IMR-90 (cell line): ENCODE results near the gene HOMER3. TPM values are rescaled to one million over a fixed set of nuclear protein-coding genes. Genes with fewer than 3 reads are reported as not detected.

Experiments used
- ATAC-seq: fragments of 200-7000 bp; cut with Tn5 transposase; 2 replicates; pipeline ENCODE4 v1.9.1; 2020; ENCODE audit warnings: low read depth, mild to moderate bottlenecking, moderate library complexity
- BruUV-seq: library from RNA; stranded (reverse); fragments of 400-500 nt; replicated peaks from 2 replicates; lab custom pipeline; 2021; lab: Mats Ljungman, UMichigan
- CTCF ChIA-PET: fragments of 300-600 bp; formaldehyde crosslinking; extraction: SDS; loops from one replicate; lab custom pipeline; 2021; ENCODE audit warnings: antibody characterized with exemption; lab: Yijun Ruan, JAX
- POLR2A ChIA-PET: fragments of 300-600 bp; sonication (Branson Sonifier 250); formaldehyde crosslinking; loops from one replicate; lab custom pipeline; 2022; ENCODE audit warnings: antibody characterized with exemption; ENCODE audit not compliant: unreplicated experiment; lab: Charles Lee
- DNase-seq: peaks from one replicate; pipeline ENCODE4 v3.0.0; 2013
- H2AFZ ChIP-seq: replicated peaks from 2 replicates; pipeline ENCODE3; 2013; ENCODE audit warnings: low read length, mild to moderate bottlenecking; ENCODE audit not compliant: poor library complexity
- H2AK5ac ChIP-seq: 2 replicates; pipeline ENCODE4 v1.6.1; 2013; ENCODE audit warnings: low read depth, low read length, inconsistent platforms
- H2AK9ac ChIP-seq: replicated peaks from 2 replicates; pipeline ENCODE3; 2013; ENCODE audit warnings: mild to moderate bottlenecking, low read depth, low read length, moderate library complexity; ENCODE audit not compliant: poor library complexity
- H2BK120ac ChIP-seq: 2 replicates; pipeline ENCODE4 v1.6.1; 2013; ENCODE audit warnings: low read depth, low read length, inconsistent platforms
- H2BK15ac ChIP-seq: 3 replicates; pipeline ENCODE4 v1.6.1; 2013; ENCODE audit warnings: low read depth, low read length, inconsistent platforms
- H2BK20ac ChIP-seq: 2 replicates; pipeline ENCODE4 v1.6.1; 2013; ENCODE audit warnings: low read depth, mild to moderate bottlenecking, inconsistent platforms, low read length, moderate library complexity
- H2BK5ac ChIP-seq: 2 replicates; pipeline ENCODE4 v1.6.1; 2013; ENCODE audit warnings: mild to moderate bottlenecking, low read depth, low read length, inconsistent platforms; ENCODE audit not compliant: poor library complexity, severe bottlenecking
- H3K14ac ChIP-seq: replicated peaks from 2 replicates; pipeline ENCODE4 v1.6.1; 2013; ENCODE audit warnings: low read depth, low read length, inconsistent platforms
- H3K18ac ChIP-seq: 2 replicates; pipeline ENCODE4 v1.6.1; 2013; ENCODE audit warnings: low read depth, low read length, control low read depth
- H3K23ac ChIP-seq: 2 replicates; pipeline ENCODE4 v1.6.1; 2013; ENCODE audit warnings: low read depth, low read length, inconsistent platforms
- H3K27ac ChIP-seq: 2 replicates; pipeline ENCODE4 v1.5.1; 2013; ENCODE audit warnings: mild to moderate bottlenecking, control low read depth, low read length; ENCODE audit not compliant: insufficient read depth
- H3K27me3 ChIP-seq: 2 replicates; pipeline ENCODE4 v1.6.1; 2013; ENCODE audit warnings: low read length; ENCODE audit not compliant: control insufficient read depth, insufficient read depth
- H3K36me3 ChIP-seq: 2 replicates; pipeline ENCODE4 v1.6.1; 2013; ENCODE audit warnings: low read length, mixed read lengths; ENCODE audit not compliant: control insufficient read depth, insufficient read depth
- H3K4ac ChIP-seq: 2 replicates; pipeline ENCODE4 v1.6.1; 2013; ENCODE audit warnings: low read depth, low read length, inconsistent platforms
- H3K4me1 ChIP-seq: 2 replicates; pipeline ENCODE4 v1.6.1; 2013; ENCODE audit warnings: low read length, mixed read lengths; ENCODE audit not compliant: control insufficient read depth, insufficient read depth
- H3K4me2 ChIP-seq: 2 replicates; pipeline ENCODE4 v1.6.1; 2013; ENCODE audit warnings: low read depth, mild to moderate bottlenecking, control low read depth, low read length, moderate library complexity
- H3K4me3 ChIP-seq: 2 replicates; pipeline ENCODE4 v1.5.1; 2013; ENCODE audit warnings: low read depth, mild to moderate bottlenecking, control low read depth, low read length, moderate library complexity; ENCODE audit not compliant: insufficient read depth
- H3K56ac ChIP-seq: 2 replicates; pipeline ENCODE4 v1.6.1; 2013; ENCODE audit warnings: low read length, inconsistent platforms; ENCODE audit not compliant: insufficient read depth; ENCODE audit errors: extremely low read depth
- H3K79me1 ChIP-seq, 2 experiments: 2 replicates each; pipeline ENCODE4 v1.6.1; 2013; ENCODE audit warnings: low read length in 2 of 2, inconsistent platforms in 1 of 2, low read depth in 1 of 2
- H3K9ac ChIP-seq: 2 replicates; pipeline ENCODE4 v1.6.1; 2013; ENCODE audit warnings: low read depth, low read length, control low read depth
- H3K9me1 ChIP-seq: 2 replicates; pipeline ENCODE4 v1.6.1; 2013; ENCODE audit warnings: low read length, inconsistent platforms; ENCODE audit not compliant: insufficient read depth
- H3K9me3 ChIP-seq: 2 replicates; pipeline ENCODE4 v1.6.1; 2013; ENCODE audit warnings: low read length; ENCODE audit not compliant: control insufficient read depth, insufficient read depth
- H4K20me1 ChIP-seq: 2 replicates; pipeline ENCODE4 v1.6.1; 2013; ENCODE audit warnings: low read length, inconsistent platforms; ENCODE audit not compliant: insufficient read depth
- H4K5ac ChIP-seq: 2 replicates; pipeline ENCODE4 v1.6.1; 2013; ENCODE audit warnings: mild to moderate bottlenecking, low read depth, low read length, control low read depth
- H4K8ac ChIP-seq, 2 experiments: 2 replicates each; pipeline ENCODE4 v1.6.1; 2013; ENCODE audit warnings: low read depth in 2 of 2, low read length in 2 of 2, control low read depth in 1 of 2, inconsistent platforms in 1 of 2
- H4K91ac ChIP-seq: 2 replicates; pipeline ENCODE4 v1.6.1; 2013; ENCODE audit warnings: low read depth, low read length, inconsistent platforms; ENCODE audit not compliant: insufficient read depth
- FOS ChIP-seq: fragments of 150-350 bp; IDR thresholded peaks from 2 replicates; pipeline ENCODE4 v1.6.1; 2016; ENCODE audit warnings: low read depth, low read length
- MAZ ChIP-seq: IDR thresholded peaks from 2 replicates; pipeline ENCODE4 v1.6.1; 2012; ENCODE audit warnings: low read depth, mild to moderate bottlenecking, low read length, improper control_type of control experiment, moderate library complexity, borderline replicate concordance
- RCOR1 ChIP-seq: IDR thresholded peaks from 2 replicates; pipeline ENCODE4 v1.6.1; 2012; ENCODE audit warnings: mild to moderate bottlenecking, low read length, improper control_type of control experiment; ENCODE audit not compliant: insufficient replicate concordance
- RFX5 ChIP-seq: IDR thresholded peaks from 2 replicates; pipeline ENCODE4 v1.8.0; 2012; ENCODE audit warnings: low read depth, mild to moderate bottlenecking, low read length, moderate library complexity
- WGBS, 2 experiments: methylation state at CpG; one replicate each; pipeline versions ENCODE4 v1.1.5 to v1.1.7; 2013; ENCODE audit warnings: missing lambda C conversion rate in 2 of 2; ENCODE audit not compliant: insufficient read length in 1 of 2; ENCODE audit errors: extremely low coverage in 2 of 2; 5-methylcytosine and 5-hydroxymethylcytosine counted together
- dilution Hi-C: fragments of 300-500 bp; cut with HindIII; formaldehyde crosslinking; loops from one replicate; pipeline ENCODE4 v1.14.3; 2018; ENCODE audit warnings: low sequenced_read_pairs; ENCODE audit not compliant: unreplicated experiment
- in situ Hi-C: fragments of 300-500 bp; cut with MboI; formaldehyde crosslinking; loops from 3 replicates; pipeline ENCODE4 v1.14.3; 2019; ENCODE audit warnings: low sequenced_read_pairs, inconsistent platforms, mixed read lengths
- intact Hi-C: fragments of 100-400 bp; cut with micrococcal nuclease; formaldehyde crosslinking; loops from 2 replicates; pipeline ENCODE4 v1.10.0; 2022
- polyA plus RNA-seq, 3 experiments: library from polyadenylated mRNA; depleted of rRNA; stranded (reverse); fragments of >200 nt; gene quantifications; 2 replicates each; pipeline ENCODE4 v1.2.3, GENCODE V29; 2012; ENCODE audit warnings: low replicate concordance in 1 of 3
- total RNA-seq: library from RNA; depleted of rRNA; stranded (reverse); fragments of >200 nt; gene quantifications from 2 replicates; pipeline ENCODE4 v1.2.3, GENCODE V29; 2012
- TF ChIP-seq, protein P1 (sequence below): fragments of 150-350 bp; IDR thresholded peaks from 2 replicates; pipeline ENCODE4 v1.6.1; 2016; ENCODE audit warnings: low read depth, mild to moderate bottlenecking, low read length, moderate library complexity, borderline replicate concordance

The HOMER3 gene
- total and polyA plus RNA-seq, 2 of the 4 experiments (the other 2 are of a cell fraction): 53.4 to 77.0 TPM

- H3K9ac ChIP-seq: no peak overlapping the region
- H2BK15ac ChIP-seq: no peak overlapping the region
- H3K23ac ChIP-seq: no peak overlapping the region
- no peak for DNase-seq
- no peak overlapping the region for H2BK5ac ChIP-seq
- in situ Hi-C loops (no loop called here), intact Hi-C loops (no loop called here), dilution Hi-C loops (no loop called here)
- ChIA-PET POLR2A (no interaction called here), CTCF (no interaction called here)
- no peak overlapping the region for H3K56ac ChIP-seq
- no peak overlapping the region for H2AK5ac ChIP-seq
- no peaks in the 10 kb centered on the region for H3K9me3 ChIP-seq
- no peak overlapping the region for H2AFZ ChIP-seq
- 85% methylated on average over 5 of the region's 5 CpGs; no CpG with 5 or more reads in 1 of the 2 experiments for WGBS, 2 experiments
- BruUV-seq: no TSS peak
- H3K14ac ChIP-seq: no peak overlapping the region
- TF ChIP-seq RFX5 (no peak), MAZ (no peak), RCOR1 (no peak), FOS (no peak)
- TF ChIP-seq, protein P1, sequence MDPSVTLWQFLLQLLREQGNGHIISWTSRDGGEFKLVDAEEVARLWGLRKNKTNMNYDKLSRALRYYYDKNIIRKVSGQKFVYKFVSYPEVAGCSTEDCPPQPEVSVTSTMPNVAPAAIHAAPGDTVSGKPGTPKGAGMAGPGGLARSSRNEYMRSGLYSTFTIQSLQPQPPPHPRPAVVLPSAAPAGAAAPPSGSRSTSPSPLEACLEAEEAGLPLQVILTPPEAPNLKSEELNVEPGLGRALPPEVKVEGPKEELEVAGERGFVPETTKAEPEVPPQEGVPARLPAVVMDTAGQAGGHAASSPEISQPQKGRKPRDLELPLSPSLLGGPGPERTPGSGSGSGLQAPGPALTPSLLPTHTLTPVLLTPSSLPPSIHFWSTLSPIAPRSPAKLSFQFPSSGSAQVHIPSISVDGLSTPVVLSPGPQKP: no peak
- H3K18ac ChIP-seq: no peak overlapping the region
- H2BK20ac ChIP-seq: no peak overlapping the region
- no peaks in the 10 kb centered on the region; the same call in 1 of the 2 replicates for H4K20me1 ChIP-seq
- no peak overlapping the region for H3K4me3 ChIP-seq
- ATAC-seq: no peak
- H2BK120ac ChIP-seq: no peak overlapping the region
- no peaks in the 10 kb centered on the region for H3K4me1 ChIP-seq
- no peak overlapping the region for H4K91ac ChIP-seq
- H3K27ac ChIP-seq: no peak overlapping the region
- H3K36me3 ChIP-seq: peaks cover 6% of the 10 kb centered on the region; the same call in 1 of the 2 replicates
- no peak overlapping the region for H3K4ac ChIP-seq
- no peak overlapping the region for H2AK9ac ChIP-seq
- no peak overlapping the region for H4K8ac ChIP-seq
- H3K4me2 ChIP-seq: no peak overlapping the region
- H3K79me1 ChIP-seq: no peaks in the 10 kb centered on the region
- H3K9me1 ChIP-seq: no peaks in the 10 kb centered on the region
- no peak overlapping the region for H4K5ac ChIP-seq
- H3K27me3 ChIP-seq: no peaks in the 10 kb centered on the region
These were observed 7.9 kb upstream of the HOMER3 start for GRCh38 chr19:18948976-18949356.
